ENCODE data around the gene FAM151A.

DNA sequence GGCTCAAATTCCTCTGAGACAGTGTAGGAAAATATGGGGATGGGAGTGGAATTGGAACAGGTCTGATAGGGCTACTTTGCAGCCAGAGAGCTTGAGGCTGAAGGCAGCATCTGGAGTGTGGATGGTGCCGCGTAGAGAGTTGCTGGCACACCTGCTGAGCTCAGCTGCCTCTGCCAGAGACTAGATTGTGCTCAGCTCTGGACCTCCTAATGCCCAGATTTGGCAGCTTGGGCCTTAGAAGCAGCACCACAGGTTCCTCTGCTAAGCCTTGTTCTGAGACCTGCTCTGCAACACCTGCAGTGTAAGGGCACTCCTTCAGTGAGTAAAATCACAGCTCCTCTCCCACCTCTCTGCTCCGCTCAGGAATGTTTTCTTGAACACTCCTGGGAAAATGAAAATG lies 52.0 kb downstream of the FAM151A start:
- no peak for TF ChIP-seq CTCF (IDR thresholded peaks at IDR 0.05; ENCODE audit: poor library complexity)
- TF ChIP-seq EZH2phosphoT487 (IDR thresholded peaks at IDR 0.05; ENCODE audit: low read depth, severe bottlenecking, unreplicated experiment), result no peak
- no peak for TF ChIP-seq EZH2 (IDR thresholded peaks at IDR 0.05; ENCODE audit: borderline replicate concordance)
